GM23338 (cell line): ENCODE data around the gene GRM2. TPM values are rescaled to one million over a fixed set of nuclear protein-coding genes. Genes with fewer than 3 reads are reported as not detected.

ENCODE experiments used
- ATAC-seq: fragments of 200-7000 bp; cut with Tn5 transposase; 3 replicates; pipeline ENCODE4 v1.9.1; 2020
- DNase-seq: peaks from one replicate; pipeline ENCODE4 v3.0.0-alpha.2; 2015; ENCODE audit warnings: low spot score
- H2AFZ ChIP-seq: fragments of 200-600 bp; sonication (generic); 2 replicates; pipeline ENCODE4 v1.8.0; 2016; ENCODE audit warnings: antibody characterized with exemption, mild to moderate bottlenecking, moderate library complexity
- H3F3A ChIP-seq: fragments of 200-600 bp; sonication (generic); replicated peaks from 2 replicates; pipeline ENCODE4 v1.8.0; 2017; ENCODE audit warnings: antibody characterized with exemption, mixed run types, low read depth
- H3K27ac ChIP-seq: fragments of 200-600 bp; sonication (generic); 2 replicates; pipeline ENCODE4 v1.6.1; 2016; ENCODE audit warnings: low read depth
- H3K27me3 ChIP-seq: fragments of 200-600 bp; sonication (generic); 2 replicates; pipeline ENCODE4 v1.8.0; 2016; ENCODE audit warnings: mild to moderate bottlenecking, mixed run types, moderate library complexity; ENCODE audit not compliant: insufficient read depth
- H3K36me3 ChIP-seq: fragments of 200-600 bp; sonication (generic); 2 replicates; pipeline ENCODE4 v1.8.0; 2016; ENCODE audit warnings: mild to moderate bottlenecking; ENCODE audit not compliant: insufficient read depth
- H3K4me1 ChIP-seq: fragments of 200-600 bp; sonication (generic); 2 replicates; pipeline ENCODE4 v1.8.0; 2016; ENCODE audit warnings: mild to moderate bottlenecking, moderate library complexity; ENCODE audit not compliant: insufficient read depth
- H3K4me2 ChIP-seq: fragments of 200-600 bp; sonication (generic); 2 replicates; pipeline ENCODE4 v1.7.1; 2017; ENCODE audit warnings: mixed run types
- H3K4me3 ChIP-seq: fragments of 200-600 bp; sonication (generic); 2 replicates; pipeline ENCODE4 v1.6.1; 2016; ENCODE audit warnings: mixed run types
- H3K79me2 ChIP-seq: fragments of 200-600 bp; sonication (generic); replicated peaks from 2 replicates; pipeline ENCODE4 v1.8.0; 2017; ENCODE audit warnings: mild to moderate bottlenecking; ENCODE audit not compliant: insufficient read depth
- H3K9me2 ChIP-seq: fragments of 200-600 bp; sonication (generic); 2 replicates; pipeline ENCODE4 v1.8.0; 2017; ENCODE audit not compliant: insufficient read depth
- H4K20me1 ChIP-seq: fragments of 200-600 bp; sonication (generic); replicated peaks from 2 replicates; pipeline ENCODE4 v1.8.0; 2017; ENCODE audit warnings: mild to moderate bottlenecking; ENCODE audit not compliant: insufficient read depth
- H3K27ac Mint-ChIP-seq: 2 replicates; pipeline ENCODE4 v1.8.0; 2020; ENCODE audit warnings: inconsistent platforms, mild to moderate bottlenecking, moderate library complexity, mixed read lengths
- H3K27me3 Mint-ChIP-seq: 3 replicates; pipeline ENCODE4 v1.8.0; 2022; ENCODE audit warnings: low read depth, mild to moderate bottlenecking, moderate library complexity, mixed read lengths, inconsistent platforms; ENCODE audit not compliant: insufficient read depth, poor library complexity
- H3K36me3 Mint-ChIP-seq: 3 replicates; pipeline ENCODE4 v1.8.0; 2021; ENCODE audit warnings: low read depth, mild to moderate bottlenecking, inconsistent platforms, moderate library complexity, mixed read lengths
- H3K4me1 Mint-ChIP-seq: 3 replicates; pipeline ENCODE4 v1.8.0; 2020; ENCODE audit warnings: mild to moderate bottlenecking, inconsistent platforms, mixed read lengths
- H3K4me3 Mint-ChIP-seq: 3 replicates; pipeline ENCODE4 v1.8.0; 2021; ENCODE audit warnings: moderate library complexity, mild to moderate bottlenecking, inconsistent platforms, mixed read lengths
- H3K9me3 Mint-ChIP-seq: 3 replicates; pipeline ENCODE4 v1.8.0; 2020; ENCODE audit warnings: moderate library complexity, mild to moderate bottlenecking, inconsistent platforms, mixed read lengths
- CREB1 ChIP-seq: fragments of 250-450 bp; sonication (Bioruptor Pico); IDR thresholded peaks from 2 replicates; pipeline ENCODE4 v1.5.0; 2020; ENCODE audit warnings: low read depth, mild to moderate bottlenecking, moderate library complexity
- EZH2 ChIP-seq: fragments of 200-600 bp; sonication (generic); IDR thresholded peaks from one replicate; pipeline ENCODE4 v1.8.0; 2017; ENCODE audit warnings: antibody characterized with exemption, mild to moderate bottlenecking, low read depth; ENCODE audit not compliant: unreplicated experiment
- EZH2phosphoT487 ChIP-seq: fragments of 200-600 bp; sonication (generic); IDR thresholded peaks from one replicate; pipeline ENCODE4 v1.8.1; 2018; ENCODE audit warnings: antibody characterized with exemption; ENCODE audit not compliant: unreplicated experiment
- JUNB ChIP-seq: IDR thresholded peaks from one replicate; pipeline ENCODE4 v1.6.1; 2016; ENCODE audit warnings: antibody characterized with exemption; ENCODE audit not compliant: unreplicated experiment
- NANOG ChIP-seq: IDR thresholded peaks from 2 replicates; pipeline ENCODE4 v1.6.1; 2016; ENCODE audit warnings: antibody characterized with exemption, borderline replicate concordance
- POLR2AphosphoS5 ChIP-seq: IDR thresholded peaks from 2 replicates; pipeline ENCODE4 v1.6.1; 2016; ENCODE audit warnings: antibody characterized with exemption, low read depth
- STAT1 ChIP-seq: IDR thresholded peaks from one replicate; pipeline ENCODE4 v1.6.1; 2016; ENCODE audit warnings: antibody characterized with exemption; ENCODE audit not compliant: unreplicated experiment
- ZNF114 ChIP-seq: fragments of 250-450 bp; sonication (Bioruptor Pico); IDR thresholded peaks from 2 replicates; pipeline ENCODE4 v1.5.0; 2020; ENCODE audit warnings: mild to moderate bottlenecking, moderate library complexity
- ZNF331 ChIP-seq: fragments of 250-450 bp; sonication (Bioruptor Pico); IDR thresholded peaks from 2 replicates; pipeline ENCODE4 v1.5.0; 2020; ENCODE audit warnings: low read depth, mild to moderate bottlenecking, moderate library complexity
- polyA plus RNA-seq: library from polyadenylated mRNA; unstranded; fragments of >200 nt; fragmentation: Nextera tagmentation; extraction: Ambion mirVana; gene quantifications from 2 replicates; pipeline ENCODE4 v1.2.1, GENCODE V29; 2016
- total RNA-seq: library from RNA; depleted of rRNA; stranded (reverse); fragments of >200 nt; shearing (Covaris generic); gene quantifications from 2 replicates; pipeline ENCODE4 v1.2.3, GENCODE V29; 2014
- TF ChIP-seq, protein P1 (sequence below): fragments of 250-450 bp; sonication (Bioruptor Pico); IDR thresholded peaks from 2 replicates; pipeline ENCODE4 v1.5.0; 2020; ENCODE audit warnings: mild to moderate bottlenecking, moderate library complexity
- TF ChIP-seq, protein P2 (sequence below): IDR thresholded peaks from one replicate; pipeline ENCODE4 v1.6.1; 2018; ENCODE audit warnings: antibody characterized with exemption; ENCODE audit not compliant: unreplicated experiment
- TF ChIP-seq, protein P3 (sequence below), 2 experiments: fragments of 200-600 bp in 1 of 2; sonication (generic) in 1 of 2; conservative IDR thresholded peaks; 2 replicates each; pipeline versions ENCODE4 v1.5.1 to v1.6.1; 2016 to 2017; ENCODE audit warnings: antibody characterized with exemption in 2 of 2, low read depth in 2 of 2, mild to moderate bottlenecking in 2 of 2, moderate library complexity in 1 of 2
- TF ChIP-seq, protein P4 (sequence below): IDR thresholded peaks from 2 replicates; pipeline ENCODE4 v1.6.1; 2016; ENCODE audit warnings: antibody characterized with exemption

Gene GRM2
- total and polyA plus RNA-seq, 2 experiments from 2014 or later: 2.1 to 5.1 TPM

DNA sequence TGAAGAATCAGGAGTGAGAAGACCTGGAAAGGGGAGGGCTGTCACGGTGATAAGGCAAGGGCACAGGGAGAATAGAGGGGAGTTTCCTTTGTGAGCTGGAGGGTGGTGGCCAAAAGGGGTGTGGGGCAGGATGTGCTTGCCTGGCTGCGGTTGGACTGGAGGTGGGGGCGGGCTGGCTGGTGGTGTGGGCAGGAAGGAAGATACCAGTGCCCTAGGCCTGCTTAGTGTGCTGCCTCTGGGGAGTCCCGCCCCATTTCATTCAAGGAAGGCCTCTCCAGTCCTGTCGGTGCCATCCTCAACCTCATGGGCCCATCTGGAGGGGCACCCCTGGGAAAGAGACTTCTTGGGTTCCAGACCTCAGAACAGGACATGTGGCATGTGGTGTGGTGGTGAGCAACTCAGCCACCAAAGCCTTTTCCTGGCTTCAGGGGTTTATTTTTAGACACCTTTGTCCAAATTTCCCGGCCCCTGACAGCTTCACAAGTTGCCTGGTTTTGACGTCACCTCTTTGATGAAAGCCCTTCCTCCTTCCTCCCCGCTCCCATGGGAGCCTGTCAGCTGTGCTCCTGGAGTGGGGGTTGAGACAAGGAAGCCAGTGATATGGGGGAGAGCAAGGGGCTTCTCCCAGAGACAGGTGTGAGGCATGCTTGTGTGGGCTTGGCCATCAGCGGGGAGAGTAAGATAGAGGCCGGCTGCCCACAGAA is 20.2 kb upstream of the GRM2 start:
- Histone ChIP-seq H3F3A (no peaks in the 10 kb centered on the region), H3K27ac (no peak overlapping the region), H3K79me2 (no peaks in the 10 kb centered on the region), H3K4me2 (no peak overlapping the region), H3K4me1 (no peaks in the 10 kb centered on the region; the same call in none of the 2 replicates), H3K4me3 (no peak overlapping the region), H2AFZ (no peak overlapping the region), H3K27me3 (no peaks in the 10 kb centered on the region), H3K36me3 (no peaks in the 10 kb centered on the region), H3K9me2 (no peaks in the 10 kb centered on the region), H4K20me1 (no peaks in the 10 kb centered on the region)
- Mint-ChIP-seq H3K4me3 (no peak overlapping the region), H3K27ac (peak overlapping the region; percentile 53; the same call in 1 of the 2 replicates), H3K36me3 (peaks cover 7% of the 10 kb centered on the region), H3K27me3 (peaks cover 28% of the 10 kb centered on the region), H3K4me1 (peaks cover 19% of the 10 kb centered on the region), H3K9me3 (no peaks in the 10 kb centered on the region)
- no peak for DNase-seq
- ATAC-seq: no peak
- TF ChIP-seq, protein P1, sequence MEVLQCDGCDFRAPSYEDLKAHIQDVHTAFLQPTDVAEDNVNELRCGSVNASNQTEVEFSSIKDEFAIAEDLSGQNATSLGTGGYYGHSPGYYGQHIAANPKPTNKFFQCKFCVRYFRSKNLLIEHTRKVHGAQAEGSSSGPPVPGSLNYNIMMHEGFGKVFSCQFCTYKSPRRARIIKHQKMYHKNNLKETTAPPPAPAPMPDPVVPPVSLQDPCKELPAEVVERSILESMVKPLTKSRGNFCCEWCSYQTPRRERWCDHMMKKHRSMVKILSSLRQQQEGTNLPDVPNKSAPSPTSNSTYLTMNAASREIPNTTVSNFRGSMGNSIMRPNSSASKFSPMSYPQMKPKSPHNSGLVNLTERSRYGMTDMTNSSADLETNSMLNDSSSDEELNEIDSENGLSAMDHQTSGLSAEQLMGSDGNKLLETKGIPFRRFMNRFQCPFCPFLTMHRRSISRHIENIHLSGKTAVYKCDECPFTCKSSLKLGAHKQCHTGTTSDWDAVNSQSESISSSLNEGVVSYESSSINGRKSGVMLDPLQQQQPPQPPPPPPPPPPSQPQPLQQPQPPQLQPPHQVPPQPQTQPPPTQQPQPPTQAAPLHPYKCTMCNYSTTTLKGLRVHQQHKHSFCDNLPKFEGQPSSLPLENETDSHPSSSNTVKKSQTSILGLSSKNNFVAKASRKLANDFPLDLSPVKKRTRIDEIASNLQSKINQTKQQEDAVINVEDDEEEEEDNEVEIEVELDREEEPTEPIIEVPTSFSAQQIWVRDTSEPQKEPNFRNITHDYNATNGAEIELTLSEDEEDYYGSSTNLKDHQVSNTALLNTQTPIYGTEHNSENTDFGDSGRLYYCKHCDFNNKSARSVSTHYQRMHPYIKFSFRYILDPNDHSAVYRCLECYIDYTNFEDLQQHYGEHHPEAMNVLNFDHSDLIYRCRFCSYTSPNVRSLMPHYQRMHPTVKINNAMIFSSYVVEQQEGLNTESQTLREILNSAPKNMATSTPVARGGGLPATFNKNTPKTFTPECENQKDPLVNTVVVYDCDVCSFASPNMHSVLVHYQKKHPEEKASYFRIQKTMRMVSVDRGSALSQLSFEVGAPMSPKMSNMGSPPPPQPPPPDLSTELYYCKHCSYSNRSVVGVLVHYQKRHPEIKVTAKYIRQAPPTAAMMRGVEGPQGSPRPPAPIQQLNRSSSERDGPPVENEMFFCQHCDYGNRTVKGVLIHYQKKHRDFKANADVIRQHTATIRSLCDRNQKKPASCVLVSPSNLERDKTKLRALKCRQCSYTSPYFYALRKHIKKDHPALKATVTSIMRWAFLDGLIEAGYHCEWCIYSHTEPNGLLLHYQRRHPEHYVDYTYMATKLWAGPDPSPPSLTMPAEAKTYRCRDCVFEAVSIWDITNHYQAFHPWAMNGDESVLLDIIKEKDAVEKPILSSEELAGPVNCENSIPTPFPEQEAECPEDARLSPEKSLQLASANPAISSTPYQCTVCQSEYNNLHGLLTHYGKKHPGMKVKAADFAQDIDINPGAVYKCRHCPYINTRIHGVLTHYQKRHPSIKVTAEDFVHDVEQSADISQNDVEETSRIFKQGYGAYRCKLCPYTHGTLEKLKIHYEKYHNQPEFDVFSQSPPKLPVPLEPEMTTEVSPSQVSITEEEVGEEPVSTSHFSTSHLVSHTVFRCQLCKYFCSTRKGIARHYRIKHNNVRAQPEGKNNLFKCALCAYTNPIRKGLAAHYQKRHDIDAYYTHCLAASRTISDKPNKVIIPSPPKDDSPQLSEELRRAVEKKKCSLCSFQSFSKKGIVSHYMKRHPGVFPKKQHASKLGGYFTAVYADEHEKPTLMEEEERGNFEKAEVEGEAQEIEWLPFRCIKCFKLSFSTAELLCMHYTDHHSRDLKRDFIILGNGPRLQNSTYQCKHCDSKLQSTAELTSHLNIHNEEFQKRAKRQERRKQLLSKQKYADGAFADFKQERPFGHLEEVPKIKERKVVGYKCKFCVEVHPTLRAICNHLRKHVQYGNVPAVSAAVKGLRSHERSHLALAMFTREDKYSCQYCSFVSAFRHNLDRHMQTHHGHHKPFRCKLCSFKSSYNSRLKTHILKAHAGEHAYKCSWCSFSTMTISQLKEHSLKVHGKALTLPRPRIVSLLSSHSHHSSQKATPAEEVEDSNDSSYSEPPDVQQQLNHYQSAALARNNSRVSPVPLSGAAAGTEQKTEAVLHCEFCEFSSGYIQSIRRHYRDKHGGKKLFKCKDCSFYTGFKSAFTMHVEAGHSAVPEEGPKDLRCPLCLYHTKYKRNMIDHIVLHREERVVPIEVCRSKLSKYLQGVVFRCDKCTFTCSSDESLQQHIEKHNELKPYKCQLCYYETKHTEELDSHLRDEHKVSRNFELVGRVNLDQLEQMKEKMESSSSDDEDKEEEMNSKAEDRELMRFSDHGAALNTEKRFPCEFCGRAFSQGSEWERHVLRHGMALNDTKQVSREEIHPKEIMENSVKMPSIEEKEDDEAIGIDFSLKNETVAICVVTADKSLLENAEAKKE (CRISPR knock-in tag): no peak
- no peak for TF ChIP-seq CREB1 (CRISPR knock-in tag)
- no peak for TF ChIP-seq EZH2phosphoT487
- no peak for TF ChIP-seq STAT1
- TF ChIP-seq, protein P2, sequence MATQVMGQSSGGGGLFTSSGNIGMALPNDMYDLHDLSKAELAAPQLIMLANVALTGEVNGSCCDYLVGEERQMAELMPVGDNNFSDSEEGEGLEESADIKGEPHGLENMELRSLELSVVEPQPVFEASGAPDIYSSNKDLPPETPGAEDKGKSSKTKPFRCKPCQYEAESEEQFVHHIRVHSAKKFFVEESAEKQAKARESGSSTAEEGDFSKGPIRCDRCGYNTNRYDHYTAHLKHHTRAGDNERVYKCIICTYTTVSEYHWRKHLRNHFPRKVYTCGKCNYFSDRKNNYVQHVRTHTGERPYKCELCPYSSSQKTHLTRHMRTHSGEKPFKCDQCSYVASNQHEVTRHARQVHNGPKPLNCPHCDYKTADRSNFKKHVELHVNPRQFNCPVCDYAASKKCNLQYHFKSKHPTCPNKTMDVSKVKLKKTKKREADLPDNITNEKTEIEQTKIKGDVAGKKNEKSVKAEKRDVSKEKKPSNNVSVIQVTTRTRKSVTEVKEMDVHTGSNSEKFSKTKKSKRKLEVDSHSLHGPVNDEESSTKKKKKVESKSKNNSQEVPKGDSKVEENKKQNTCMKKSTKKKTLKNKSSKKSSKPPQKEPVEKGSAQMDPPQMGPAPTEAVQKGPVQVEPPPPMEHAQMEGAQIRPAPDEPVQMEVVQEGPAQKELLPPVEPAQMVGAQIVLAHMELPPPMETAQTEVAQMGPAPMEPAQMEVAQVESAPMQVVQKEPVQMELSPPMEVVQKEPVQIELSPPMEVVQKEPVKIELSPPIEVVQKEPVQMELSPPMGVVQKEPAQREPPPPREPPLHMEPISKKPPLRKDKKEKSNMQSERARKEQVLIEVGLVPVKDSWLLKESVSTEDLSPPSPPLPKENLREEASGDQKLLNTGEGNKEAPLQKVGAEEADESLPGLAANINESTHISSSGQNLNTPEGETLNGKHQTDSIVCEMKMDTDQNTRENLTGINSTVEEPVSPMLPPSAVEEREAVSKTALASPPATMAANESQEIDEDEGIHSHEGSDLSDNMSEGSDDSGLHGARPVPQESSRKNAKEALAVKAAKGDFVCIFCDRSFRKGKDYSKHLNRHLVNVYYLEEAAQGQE: no peak
- no peak for TF ChIP-seq POLR2AphosphoS5
- TF ChIP-seq, protein P3, sequence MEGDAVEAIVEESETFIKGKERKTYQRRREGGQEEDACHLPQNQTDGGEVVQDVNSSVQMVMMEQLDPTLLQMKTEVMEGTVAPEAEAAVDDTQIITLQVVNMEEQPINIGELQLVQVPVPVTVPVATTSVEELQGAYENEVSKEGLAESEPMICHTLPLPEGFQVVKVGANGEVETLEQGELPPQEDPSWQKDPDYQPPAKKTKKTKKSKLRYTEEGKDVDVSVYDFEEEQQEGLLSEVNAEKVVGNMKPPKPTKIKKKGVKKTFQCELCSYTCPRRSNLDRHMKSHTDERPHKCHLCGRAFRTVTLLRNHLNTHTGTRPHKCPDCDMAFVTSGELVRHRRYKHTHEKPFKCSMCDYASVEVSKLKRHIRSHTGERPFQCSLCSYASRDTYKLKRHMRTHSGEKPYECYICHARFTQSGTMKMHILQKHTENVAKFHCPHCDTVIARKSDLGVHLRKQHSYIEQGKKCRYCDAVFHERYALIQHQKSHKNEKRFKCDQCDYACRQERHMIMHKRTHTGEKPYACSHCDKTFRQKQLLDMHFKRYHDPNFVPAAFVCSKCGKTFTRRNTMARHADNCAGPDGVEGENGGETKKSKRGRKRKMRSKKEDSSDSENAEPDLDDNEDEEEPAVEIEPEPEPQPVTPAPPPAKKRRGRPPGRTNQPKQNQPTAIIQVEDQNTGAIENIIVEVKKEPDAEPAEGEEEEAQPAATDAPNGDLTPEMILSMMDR (conservative IDR thresholded peaks at IDR 0.05; ENCODE audit: low read depth in 2 of 2): no peak
- no peak for TF ChIP-seq JUNB
- no peak for TF ChIP-seq NANOG
- TF ChIP-seq ZNF114 (CRISPR knock-in tag): no peak
- TF ChIP-seq, protein P4, sequence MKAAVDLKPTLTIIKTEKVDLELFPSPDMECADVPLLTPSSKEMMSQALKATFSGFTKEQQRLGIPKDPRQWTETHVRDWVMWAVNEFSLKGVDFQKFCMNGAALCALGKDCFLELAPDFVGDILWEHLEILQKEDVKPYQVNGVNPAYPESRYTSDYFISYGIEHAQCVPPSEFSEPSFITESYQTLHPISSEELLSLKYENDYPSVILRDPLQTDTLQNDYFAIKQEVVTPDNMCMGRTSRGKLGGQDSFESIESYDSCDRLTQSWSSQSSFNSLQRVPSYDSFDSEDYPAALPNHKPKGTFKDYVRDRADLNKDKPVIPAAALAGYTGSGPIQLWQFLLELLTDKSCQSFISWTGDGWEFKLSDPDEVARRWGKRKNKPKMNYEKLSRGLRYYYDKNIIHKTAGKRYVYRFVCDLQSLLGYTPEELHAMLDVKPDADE: no peak
- no peak for TF ChIP-seq EZH2
- TF ChIP-seq ZNF331 (CRISPR knock-in tag): no peak
